Cardiac septum (tissue), 1 donor: ENCODE data around the gene RFT1. TPM values are rescaled to one million over a fixed set of nuclear protein-coding genes. Genes with fewer than 3 reads are reported as not detected.
A peak's percentile ranks its signal among the peaks of the same experiment; 100 is the strongest.

Experiments used
- DNase-seq: peaks from one replicate; pipeline ENCODE4 v3.0.0-alpha.2; 2020; ENCODE audit warnings: low spot score
- intact Hi-C: fragments of 100-400 bp; cut with DNase I; formaldehyde crosslinking; loops from one replicate; pipeline ENCODE4 v1.14.0; 2022
- total RNA-seq: library from RNA; stranded (reverse); fragmentation: NEBNext Ultra II Directional; extraction: Animal tissue kit (Norgen Biotek cat#: 25700); gene quantifications from one replicate; pipeline ENCODE4 v1.2.1, GENCODE V29; 2021
- donor health status: DM: no; HTN: no; CAD: no.

Gene RFT1
- total RNA-seq, 1 donor from 2014 or later, result 8.6 TPM

DNA sequence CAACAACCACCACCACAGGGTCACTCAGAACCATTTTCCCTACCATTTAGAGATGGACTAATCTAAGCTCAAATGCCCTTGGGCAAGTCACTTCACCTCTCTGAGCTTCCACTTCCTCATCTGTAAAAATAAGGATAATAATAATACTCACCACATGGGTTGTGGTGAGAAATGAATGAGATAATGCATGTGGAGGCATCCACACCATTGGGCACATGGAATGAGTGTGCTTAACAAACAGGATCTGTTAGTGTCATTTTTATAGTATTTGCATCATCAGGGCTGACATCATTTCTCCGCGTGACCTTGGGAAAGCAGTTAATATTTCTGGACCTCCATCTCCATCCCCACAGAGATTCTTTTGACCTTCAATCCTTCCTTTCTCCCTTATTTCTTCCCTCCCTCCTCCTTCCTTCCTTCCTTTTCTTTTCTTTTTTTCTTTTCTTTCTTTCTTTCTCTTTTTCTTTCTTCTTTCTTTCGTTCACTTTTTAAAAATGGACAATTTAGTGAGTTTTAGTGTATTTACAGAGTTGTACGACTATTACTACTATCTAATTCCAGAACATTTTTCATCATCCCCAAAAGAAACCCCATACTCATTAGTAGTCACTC lies 7.7 kb upstream of the RFT1 start:
- no peak for DNase-seq
- intact Hi-C loops, result no loop called here

DNA sequence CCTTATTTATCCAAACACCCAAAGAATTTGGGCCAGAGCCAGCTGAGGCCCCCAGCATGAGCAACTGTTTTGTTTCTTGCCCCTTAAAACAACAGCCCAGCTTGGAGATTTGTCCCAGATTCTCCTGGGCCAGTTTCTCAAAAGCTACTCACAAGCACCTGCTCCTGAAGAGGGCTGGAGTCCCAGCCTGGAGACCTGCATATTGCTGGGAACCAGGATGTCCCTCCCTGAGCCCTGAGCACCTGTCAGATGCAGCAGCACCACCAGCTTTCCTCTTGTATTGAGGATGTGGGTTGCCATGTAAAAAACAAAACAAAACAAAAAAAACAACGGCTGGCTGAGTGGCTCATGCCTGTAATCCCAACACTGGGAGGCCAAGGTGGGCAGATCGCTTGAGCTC lies 7.0 kb upstream of the RFT1 start:
- intact Hi-C loops, result no loop called here
- DNase-seq, result no peak

DNA sequence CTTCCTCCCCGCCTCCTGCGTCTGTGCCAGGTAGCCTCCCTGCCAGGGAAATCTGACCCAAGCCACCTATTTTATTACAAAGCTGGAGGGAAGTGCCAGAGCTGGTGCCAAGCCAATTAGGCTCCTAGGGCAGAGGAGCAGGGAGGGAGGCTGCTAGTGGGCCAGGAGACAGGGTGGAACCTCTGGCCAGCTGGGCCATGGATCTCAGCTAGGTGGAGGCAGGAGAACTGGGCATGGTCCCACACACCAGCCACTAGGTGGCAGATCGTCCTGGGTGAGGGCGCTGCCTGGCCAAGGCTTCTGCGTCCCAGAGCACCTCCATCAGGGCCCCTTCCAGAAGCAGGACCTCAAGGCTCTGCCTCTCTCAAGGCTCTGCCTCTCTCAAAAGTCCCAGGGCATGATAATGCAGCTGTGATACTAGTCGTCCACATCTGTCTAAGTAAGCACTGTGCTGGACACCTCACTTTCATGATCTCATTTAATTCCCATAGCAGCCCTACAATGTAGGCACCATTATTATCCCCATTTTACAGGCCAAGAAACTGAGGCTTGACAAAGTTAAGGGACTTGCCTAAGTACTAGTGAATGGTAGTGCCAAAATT lies 4.5 kb upstream of the RFT1 start:
- DNase-seq, result peak; percentile 92
- intact Hi-C loops, result no loop called here

DNA sequence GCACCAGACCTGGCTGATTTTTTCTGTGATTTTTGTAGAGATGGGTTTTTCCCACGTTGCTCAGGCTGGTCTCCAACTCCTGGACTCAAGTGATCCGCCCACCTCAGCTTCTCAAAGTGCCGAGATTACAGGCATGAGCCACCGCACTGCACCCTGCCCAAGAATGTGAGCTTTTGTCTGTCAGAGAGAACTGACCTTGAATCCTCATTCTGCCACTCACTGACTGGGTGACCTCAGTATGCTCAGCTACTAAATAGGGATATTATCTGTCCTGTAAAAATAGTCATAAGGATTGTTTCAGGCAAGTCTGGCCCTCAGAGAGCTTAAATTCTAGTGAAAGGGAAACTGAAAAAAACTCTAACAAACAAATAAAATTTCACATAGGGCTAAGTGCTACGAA lies 2.1 kb upstream of the RFT1 start:
- intact Hi-C loops, result loop anchor here (2.0 kb wide), 1 partner anchor 62 kb away; no protein-coding TSS in a partner anchor
- DNase-seq, result no peak

DNA sequence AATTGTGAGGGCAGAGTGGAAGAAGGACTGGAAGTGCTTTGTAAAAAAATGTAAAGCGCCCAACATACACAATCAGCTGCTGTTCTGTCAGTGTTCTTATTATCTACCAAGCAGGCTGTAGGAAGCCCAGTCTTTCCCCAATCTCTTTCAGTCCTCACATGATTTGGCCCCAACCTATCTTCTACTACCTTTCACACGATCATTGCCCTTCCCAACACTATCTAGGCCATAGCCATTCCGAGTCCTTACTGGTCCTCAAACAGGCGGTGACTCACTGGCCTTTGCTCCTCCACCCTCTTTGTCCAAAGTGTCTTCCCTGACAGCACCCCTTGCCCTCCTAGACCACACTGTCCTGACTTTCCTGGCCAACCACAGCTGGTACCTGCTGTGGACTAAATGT lies 861 bp upstream of the RFT1 start:
- intact Hi-C loops, result loop anchor here (2.0 kb wide), 1 partner anchor 30 kb away; the partner anchor contains the start of gene PRKCD
- no peak for DNase-seq

DNA sequence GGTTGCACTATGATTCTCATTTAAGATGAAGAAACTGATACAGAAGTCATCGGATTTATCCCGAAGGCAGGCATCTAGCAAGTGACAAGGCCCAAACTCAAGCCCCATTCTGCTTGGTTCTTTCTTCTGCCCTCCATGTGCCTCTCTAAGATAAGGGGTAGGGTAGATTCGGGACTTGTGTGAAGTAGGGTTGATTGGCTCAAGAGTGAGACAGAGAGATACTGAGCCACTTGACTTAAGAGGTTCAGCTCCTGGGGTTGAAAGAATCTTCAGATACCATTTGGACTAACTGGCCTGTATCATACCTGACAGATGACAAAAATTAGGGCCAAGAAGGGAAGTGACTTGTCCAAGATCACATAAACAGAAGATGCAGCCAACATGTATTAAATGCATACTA lies 891 bp downstream of the RFT1 start:
- DNase-seq, result no peak
- intact Hi-C loops, result no loop called here

DNA sequence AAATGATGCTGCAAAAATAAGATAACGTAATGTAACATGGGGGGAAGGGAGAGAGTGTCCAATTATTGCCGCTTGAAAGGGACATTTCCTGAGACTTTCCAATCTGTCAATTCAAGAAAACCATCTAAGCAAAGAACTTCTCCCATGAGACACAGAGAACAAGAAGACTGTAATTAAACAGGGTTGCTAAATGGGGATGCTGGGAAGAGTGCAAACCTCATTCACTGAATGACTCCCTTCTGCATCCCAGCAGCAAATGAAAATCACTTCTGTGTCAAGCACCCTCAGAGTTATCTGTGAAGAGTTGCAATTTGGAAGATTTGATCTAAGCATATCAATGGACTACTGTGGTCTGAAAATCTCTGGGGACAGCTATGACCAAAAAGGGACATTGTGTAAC lies 3.6 kb downstream of the RFT1 start:
- no peak for DNase-seq
- intact Hi-C loops, result no loop called here

DNA sequence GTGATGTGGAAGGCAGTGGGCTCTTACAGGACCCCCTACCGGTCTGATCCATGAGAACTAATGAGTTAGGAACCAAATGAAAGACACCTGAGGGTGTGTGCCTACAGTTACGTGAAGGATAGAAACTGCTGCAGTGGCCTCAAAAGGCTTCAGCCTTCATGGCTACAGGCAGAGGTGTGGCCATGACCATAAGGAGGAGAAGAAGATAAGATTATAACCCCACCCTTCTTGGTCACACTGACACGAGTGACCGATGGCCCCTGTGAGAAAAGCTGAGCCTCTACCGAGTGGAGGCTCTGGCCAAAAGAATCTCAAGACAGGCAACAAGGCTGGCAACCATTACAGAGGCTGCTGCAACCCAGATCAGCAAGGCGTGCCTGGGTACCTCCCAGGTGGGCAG lies 6.3 kb downstream of the RFT1 start:
- intact Hi-C loops, result no loop called here
- no peak for DNase-seq

DNA sequence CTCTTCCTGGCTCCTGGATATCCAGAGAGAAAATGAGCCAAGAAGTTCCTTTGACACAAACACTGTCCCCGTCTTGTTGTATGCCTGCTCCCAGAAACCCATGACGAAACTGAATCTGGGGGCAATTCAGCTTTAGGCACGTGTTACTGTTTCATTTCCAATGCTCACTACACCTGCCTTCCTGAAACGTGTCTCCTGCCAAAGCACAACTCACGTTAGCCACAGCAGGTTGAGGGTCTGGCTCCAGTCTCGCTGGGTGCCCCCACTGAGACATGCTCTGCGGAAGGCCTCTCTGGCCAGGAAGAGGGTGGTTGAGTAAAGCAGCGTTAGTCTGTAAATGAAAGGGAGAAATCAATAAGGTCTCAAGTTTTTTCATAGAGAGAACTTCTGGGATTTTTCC lies 6.7 kb downstream of the RFT1 start:
- intact Hi-C loops, result no loop called here
- DNase-seq, result no peak

DNA sequence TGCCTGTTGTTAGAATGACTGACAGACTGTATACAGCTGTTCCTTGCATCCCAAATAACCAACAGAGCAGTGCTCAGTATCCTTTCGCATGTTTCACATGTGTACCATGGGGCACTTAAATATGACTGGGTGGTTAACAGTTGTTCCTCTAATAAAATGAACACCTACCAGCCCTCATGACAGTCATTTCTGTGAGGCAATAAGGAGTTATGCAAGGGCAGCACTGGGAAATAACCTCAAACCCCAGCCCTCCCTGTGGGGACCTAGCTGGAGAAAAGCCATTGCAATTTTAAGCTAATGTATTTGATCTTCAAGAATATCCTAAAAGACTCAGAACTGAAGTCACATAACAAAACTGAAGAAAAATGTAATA lies 7.3 kb downstream of the RFT1 start:
- DNase-seq, result peak; percentile 82
- intact Hi-C loops, result no loop called here

DNA sequence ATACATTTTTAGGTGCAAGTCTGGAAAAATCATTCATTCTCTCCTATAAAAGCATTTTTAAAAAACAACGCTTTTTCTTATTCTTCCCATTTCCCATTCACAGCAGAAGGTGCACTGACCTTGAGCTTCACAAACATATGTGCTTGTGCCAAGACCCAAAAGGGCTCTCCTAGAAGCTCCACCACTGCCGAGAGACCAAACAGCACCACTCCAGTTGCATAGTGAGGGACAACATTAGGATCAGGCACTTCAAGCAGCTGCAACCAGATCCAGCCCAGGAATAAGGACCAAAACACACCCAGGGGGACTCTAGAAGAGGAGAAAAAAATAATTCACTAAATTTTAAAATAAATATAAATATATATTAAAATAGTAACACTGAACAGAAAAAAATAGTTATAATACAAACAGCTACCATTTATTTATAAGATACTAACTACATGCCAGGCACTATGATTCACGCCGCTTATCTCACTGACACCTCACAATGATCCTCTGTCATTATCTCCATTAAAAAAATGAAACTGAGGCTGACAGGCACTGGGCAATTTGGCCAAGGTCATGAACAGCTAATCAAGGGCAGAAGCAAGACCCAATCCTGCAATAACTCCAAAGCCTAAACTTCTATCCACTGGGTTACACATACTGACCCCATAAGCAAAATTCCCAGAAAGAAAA lies 7.8 kb downstream of the RFT1 start:
- intact Hi-C loops, result no loop called here
- DNase-seq, result no peak

DNA sequence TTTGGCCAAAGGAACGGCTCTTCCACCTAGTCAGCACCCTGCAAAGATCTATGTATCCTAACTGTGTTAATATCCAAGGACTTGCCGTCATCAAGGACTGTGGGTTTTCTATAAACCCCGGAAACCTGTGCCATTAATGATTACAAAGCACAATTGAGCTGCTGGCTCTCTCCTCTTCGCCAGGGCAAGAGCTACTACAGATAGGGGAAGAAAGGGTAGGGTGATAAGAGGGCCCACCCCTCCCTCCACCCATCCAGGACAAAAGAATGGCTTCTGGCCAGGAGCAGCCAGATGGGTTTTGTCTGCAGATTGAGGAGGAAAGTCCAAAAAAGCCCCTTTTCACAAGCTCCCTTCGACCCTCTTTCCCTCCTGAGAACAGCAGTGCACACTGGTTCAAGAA lies 9.9 kb downstream of the RFT1 start:
- intact Hi-C loops, result no loop called here

DNA sequence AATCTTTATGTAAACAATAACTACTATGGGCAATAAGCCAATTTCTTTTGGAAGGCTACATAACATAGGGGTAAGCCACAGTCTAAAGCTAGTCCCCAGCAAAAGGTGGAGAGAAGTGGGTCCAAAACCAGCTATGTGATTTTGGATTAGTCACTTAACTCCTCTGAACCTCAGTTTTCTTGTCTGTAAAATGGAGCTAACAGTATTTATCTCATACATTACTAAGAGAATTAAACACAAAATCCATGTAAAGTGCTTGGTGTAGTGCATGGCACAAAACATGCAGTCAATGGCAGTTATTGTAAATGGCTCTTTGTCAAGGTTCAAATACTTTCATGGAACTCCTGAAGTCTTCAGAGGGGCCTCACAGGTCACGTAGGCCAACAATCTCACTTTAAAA lies 13.3 kb downstream of the RFT1 start:
- intact Hi-C loops, result no loop called here
- DNase-seq, result no peak

More for the DNA sequence above, 9.9 kb downstream of the RFT1 start:
- DNase-seq, result no peak

DNA sequence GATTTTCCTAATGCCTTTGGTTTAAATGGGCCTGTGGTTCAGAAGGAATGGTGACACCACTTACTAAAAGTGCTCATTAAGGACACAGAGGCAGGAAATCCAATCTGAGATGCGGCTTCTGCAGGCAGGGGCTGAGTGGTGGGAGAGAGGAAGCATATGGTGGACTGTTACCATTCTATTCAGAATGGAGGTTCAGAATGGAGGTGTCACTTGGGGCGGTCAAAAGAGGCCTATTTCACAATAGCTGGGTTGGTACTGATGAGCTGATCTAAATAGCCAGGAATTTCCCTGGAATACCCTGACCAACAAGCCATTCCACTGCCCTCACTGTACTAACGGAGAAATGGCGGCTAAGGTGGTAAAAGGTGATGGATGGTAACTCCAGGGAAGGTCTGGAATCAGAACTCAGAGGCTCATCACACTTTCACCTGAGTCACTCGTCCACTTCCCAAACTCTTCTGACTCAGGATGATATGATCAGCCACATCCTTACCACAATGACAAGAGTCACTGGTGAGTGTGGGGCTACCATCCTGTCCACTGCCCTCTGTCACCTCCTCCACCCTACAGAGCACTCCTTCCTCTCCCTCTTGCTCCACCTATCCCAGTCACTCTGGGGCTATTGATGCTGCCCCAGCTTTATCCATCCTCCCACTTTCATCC lies 15.7 kb downstream of the RFT1 start:
- intact Hi-C loops, result loop anchor here (1.0 kb wide), 1 partner anchor 82 kb away; no protein-coding TSS in a partner anchor
- DNase-seq, result no peak

DNA sequence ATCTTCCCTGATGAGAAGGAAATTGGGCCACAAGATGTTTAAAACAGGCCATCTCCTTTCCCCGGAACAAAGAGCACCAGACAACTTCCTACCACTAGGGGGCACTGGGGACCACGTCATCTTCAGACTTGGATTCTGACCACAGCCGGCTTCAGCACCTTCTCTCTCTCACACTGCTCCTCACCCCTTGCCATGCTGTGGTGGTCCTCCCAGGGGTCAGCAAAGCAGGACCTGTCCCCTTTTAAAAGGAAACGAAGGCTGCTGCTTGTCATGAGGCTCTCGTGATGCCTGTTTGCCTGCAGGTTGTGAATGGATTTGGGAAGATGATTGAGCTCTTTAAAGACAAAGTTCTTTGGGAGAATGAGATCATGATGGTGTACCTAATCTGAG lies 16.2 kb downstream of the RFT1 start:
- peak; percentile 92 for DNase-seq
- intact Hi-C loops, result loop anchor here (1.0 kb wide), 1 partner anchor 82 kb away; no protein-coding TSS in a partner anchor

DNA sequence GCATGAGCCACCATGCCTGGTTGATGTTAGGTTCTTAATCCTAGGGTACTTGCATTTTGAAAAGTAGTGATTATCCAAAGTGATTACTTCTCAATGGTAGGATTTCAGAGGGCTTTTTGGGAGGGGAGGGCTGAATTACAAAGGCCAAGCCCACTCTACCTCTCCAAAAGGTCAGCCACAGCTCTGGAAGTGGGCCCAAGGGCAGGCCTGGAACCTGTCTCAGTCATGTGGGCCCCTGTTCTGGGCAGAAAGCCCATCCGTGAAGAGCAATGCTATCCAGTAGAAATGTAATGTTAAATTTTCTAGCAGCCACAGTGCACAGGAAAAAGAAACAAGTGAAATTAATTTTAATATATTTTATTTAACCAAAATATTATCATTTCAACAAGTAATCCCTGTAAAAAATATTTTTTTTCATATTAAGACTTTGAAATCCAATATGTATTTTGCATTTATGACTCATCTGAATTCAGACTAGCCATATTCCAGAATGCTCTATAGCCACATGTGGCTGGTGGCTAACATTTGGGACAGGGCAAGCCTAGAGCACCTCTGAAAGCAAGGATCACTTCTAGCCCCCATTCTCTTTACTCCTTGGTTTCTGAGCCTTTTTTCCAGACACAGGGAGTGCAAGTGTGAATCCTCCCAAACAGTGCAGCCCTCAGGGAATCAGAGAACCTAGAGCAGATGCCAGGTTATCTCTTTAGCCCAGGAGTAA lies 16.8 kb downstream of the RFT1 start:
- intact Hi-C loops, result loop anchor here (1.0 kb wide), 1 partner anchor 83 kb away; no protein-coding TSS in a partner anchor
- peak; percentile 84 for DNase-seq

DNA sequence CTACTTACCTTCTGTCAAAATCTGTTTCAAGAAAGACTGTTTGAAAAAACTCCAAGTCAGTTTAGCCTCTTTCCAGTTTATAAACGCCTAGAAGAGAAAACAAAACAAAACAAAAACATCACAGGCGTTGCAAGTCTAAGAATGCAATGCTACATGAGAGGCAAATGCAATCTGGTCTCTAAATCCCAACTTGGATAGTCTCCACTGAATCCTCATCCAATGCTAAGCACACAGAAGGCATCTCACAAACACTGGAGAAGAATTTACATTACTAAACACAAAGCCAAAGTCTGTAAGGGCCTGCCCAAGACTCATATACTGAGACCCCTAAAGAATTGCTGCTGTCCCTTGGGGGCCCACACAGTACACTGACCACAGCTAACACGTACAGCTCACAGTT lies 18.4 kb downstream of the RFT1 start:
- no peak for DNase-seq
- intact Hi-C loops, result no loop called here

DNA sequence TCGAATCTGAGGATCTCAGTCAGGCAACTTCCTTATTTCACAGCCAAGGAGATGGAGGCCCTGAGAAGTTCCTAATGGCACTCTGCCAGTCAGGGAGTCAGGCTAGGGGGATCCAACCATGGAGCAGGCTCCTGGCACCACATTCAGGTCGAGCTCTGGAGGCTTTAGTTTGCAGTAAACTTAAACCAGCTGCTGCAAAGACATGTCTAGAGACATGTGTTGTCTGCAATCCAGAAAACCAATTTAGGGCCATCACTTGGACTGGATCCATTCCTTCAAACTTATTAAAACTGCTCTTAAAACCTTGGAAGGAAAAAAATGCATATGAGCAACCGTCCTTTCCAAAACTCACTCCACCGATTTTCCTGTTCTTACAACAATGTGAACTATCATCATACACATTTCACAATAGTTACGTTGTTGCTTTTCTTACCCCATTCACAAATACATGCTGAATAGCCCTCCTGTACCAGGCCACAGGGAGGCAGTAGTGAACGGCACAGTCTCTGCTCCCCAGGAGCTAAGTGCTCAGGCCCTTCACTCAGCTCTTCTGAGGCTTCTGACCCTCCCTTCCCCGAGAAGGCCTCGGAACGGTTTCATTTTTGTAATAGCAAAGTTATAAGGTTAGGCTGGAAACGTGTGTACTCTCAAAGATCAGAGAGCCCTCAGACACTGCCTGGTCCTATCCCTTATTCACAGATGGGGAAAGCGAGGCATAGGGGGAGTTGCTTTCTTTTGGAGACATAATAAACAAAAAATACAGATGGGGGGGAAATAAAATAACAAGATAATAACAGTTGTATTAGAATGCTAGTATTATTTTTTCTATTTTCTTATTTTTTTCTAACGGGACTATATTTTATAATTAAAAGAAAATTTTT lies 20.1 kb downstream of the RFT1 start:
- DNase-seq, result no peak
- intact Hi-C loops, result no loop called here

DNA sequence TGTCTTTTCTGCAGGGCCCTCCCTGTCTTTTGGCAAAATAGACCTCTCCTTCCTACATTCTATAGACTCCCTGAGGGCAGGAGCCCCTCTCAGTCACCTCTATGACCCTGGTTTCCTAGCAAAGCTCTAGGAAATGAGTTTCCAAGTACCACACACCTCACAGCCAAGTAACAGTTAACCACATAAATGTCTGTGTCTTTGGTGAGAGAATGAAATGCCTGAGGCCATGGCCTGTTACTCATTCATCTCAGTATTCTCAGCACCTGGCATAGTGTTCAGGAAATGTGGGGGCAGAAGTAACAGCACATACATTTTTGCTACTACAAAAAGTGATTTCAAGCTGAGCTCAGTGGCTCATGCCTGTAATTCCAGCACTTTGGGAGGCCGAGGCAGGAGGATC lies 21.0 kb downstream of the RFT1 start:
- intact Hi-C loops, result no loop called here

More for the DNA sequence above, 21.0 kb downstream of the RFT1 start:
- DNase-seq, result no peak
